ENCODE data around the gene BICD2.
"Not testable (repeated sequence)": the region's sequence is repeated elsewhere in the genome, so short reads cannot be mapped to it uniquely, and the experiment has no call there.

DNA sequence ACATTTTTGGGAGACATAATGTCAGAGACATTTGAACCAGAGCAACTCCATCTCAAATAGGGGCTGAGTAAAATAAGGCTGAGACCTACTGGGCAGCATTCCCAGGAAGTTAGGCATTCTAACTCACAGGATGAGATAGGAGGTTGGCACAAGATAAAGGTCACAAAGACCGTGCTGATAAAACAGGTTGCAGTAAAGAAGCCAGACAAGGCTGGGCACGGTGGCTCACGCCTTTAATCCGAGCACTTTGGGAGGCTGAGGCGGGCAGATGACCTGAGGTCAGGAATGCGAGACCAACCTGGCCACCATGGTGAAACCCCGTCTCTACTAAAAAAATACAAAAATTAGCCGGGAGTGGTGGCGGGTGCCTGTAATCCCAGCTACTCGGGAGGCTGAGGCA lies 4.2 kb upstream of the BICD2 start:
- TF ChIP-seq, protein P1, sequence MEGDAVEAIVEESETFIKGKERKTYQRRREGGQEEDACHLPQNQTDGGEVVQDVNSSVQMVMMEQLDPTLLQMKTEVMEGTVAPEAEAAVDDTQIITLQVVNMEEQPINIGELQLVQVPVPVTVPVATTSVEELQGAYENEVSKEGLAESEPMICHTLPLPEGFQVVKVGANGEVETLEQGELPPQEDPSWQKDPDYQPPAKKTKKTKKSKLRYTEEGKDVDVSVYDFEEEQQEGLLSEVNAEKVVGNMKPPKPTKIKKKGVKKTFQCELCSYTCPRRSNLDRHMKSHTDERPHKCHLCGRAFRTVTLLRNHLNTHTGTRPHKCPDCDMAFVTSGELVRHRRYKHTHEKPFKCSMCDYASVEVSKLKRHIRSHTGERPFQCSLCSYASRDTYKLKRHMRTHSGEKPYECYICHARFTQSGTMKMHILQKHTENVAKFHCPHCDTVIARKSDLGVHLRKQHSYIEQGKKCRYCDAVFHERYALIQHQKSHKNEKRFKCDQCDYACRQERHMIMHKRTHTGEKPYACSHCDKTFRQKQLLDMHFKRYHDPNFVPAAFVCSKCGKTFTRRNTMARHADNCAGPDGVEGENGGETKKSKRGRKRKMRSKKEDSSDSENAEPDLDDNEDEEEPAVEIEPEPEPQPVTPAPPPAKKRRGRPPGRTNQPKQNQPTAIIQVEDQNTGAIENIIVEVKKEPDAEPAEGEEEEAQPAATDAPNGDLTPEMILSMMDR (IDR thresholded peaks at IDR 0.05): not testable (repeated sequence)
- not testable (repeated sequence) for TF ChIP-seq POLR2A (IDR thresholded peaks at IDR 0.05); POLR2AphosphoS5 (IDR thresholded peaks at IDR 0.05); EP300 (IDR thresholded peaks at IDR 0.05; ENCODE audit: low read depth)
